CMK (cell line): ENCODE measurements around the gene SASH1.

Source experiments
- DNase-seq: peaks from one replicate; pipeline ENCODE4 v3.0.0-alpha.2; 2010; ENCODE audit warnings: low read depth

Gene SASH1

GRCh38 chr6:148342350-148343046, at the start of gene SASH1:
Gene SASH1, plus strand, starts transcription at chr6:148342838. Its CDS starts 230 bp downstream, at chr6:148343068.
- DNase-seq: no peak

GRCh38 chr6:148293181-148293995, 49.2 kb upstream of the SASH1 start:
- DNase-seq: no peak

GRCh38 chr6:148294059-148294458, 48.6 kb upstream of the SASH1 start:
- no peak for DNase-seq

DNA sequence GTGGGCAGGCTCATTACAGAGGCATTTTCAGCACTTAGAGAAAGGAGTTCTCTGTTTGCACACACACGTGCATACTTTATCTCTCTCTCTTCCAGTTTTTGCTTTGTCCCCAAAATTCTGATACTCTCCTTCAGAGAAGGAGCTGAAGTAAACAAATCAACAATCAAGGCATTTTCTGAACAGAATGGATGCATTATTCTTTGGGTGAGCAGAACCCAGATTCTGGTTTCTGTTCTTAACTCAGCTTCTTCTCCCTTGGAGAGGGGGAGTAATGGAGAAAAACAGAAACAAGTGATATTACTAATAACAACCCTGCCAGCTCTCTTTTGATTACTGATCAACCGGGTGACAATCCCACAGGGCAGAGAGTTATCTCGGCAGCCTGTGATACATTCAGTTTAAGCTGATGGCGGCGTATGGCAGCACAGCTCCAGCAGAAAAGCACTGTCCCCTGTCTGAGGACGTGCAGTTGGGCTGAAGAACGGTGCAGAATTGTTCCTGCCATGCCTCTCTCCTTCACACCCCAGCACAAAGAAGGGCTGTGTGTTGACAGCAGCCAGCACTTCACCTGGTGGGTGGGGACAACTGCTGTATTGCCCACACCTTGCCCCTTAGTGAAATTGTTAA, 47.3 kb upstream of the SASH1 start:
- no peak for DNase-seq

- DNase-seq: no peak
These were observed 45.9 kb upstream of the SASH1 start for GRCh38 chr6:148296771-148297170.

GRCh38 chr6:148298683-148299082, 44.0 kb upstream of the SASH1 start:
- no peak for DNase-seq

DNA sequence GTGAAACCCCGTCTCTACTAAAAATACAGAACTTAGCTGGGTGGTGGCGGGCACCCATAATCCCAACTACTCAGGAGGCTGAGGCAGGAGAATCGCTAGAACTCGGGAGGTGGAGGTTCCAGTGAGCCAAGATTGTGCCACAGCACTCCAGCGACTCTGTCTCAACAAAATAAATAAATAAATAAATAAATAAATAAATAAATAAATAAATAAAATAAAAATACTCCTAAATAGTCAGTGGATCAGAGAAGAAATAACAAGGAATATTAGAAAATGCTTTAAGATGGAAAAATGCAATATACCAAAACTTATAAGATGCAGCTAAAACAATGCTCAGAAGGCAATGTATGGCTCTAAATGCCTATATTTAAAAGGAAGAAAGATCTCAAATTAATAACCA, 39.0 kb upstream of the SASH1 start:
- DNase-seq: no peak

- no peak for DNase-seq
These were observed 37.7 kb upstream of the SASH1 start for GRCh38 chr6:148304976-148305375.

GRCh38 chr6:148306286-148306685, 36.4 kb upstream of the SASH1 start:
- no peak for DNase-seq

DNA sequence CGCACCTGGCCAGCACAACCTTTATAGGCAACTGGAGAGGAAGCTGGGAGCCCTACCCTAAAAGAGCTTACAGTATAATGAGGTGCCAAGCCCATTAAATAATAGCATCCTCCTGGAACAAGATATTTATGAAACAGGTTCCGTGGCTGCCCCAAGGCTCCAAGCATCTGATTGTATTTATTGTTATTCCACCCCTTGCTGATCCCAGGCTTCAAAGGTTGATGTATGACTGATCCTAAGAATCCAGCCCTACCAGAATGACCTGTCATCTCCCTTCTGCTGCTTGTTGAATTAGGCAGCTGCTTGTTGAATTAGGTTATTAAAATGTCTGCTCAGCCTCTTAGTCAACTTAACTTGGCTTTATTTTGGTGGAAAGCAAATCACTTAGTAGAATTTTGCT, 35.2 kb upstream of the SASH1 start:
- DNase-seq: no peak

DNA sequence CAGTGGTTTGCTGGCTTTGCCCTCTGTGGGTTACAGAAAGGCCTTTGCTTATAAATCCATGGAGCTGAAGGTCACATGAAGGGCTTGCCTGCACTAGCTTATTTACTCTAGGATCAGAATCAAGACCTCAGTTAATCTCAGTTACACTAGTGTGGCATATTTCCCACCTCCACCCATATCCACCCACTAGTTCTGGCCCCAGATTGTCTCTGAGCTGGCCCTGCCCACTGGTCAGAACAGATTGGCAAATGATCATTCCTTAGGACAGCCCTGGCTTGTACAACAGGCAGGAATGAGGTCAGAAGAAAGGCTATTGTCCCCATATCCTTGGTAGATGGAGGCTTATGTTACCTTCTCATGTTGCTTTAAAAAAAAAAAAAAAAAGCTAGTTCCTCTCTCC, 33.3 kb upstream of the SASH1 start:
- no peak for DNase-seq

- no peak for DNase-seq
These were observed 30.5 kb upstream of the SASH1 start for GRCh38 chr6:148311966-148312669.

GRCh38 chr6:148313488-148313887, 29.1 kb upstream of the SASH1 start:
- no peak for DNase-seq

DNA sequence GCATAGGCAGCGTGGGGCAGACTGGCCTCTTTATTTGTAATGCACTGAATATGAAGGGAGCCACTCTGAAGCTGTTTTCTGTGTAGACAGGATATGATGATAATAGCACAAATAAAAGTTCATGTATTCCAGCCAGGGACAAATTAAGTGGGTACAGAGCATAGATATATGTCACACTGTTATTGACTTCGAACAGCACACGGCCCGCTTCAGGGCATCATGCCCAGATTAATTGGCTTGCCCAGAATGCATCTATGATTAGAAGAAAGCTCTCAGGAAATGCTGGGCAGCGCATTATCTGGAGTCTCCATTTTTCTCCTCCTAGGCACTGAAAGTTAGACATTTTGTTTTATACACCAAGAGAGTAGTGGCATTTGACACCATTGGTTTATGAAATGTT, 26.3 kb upstream of the SASH1 start:
- no peak for DNase-seq

- no peak for DNase-seq
These were observed 25.6 kb upstream of the SASH1 start for GRCh38 chr6:148317051-148317450.

GRCh38 chr6:148317739-148318138, 24.9 kb upstream of the SASH1 start:
- DNase-seq: no peak

- no peak for DNase-seq
These were observed 19.9 kb upstream of the SASH1 start for GRCh38 chr6:148322704-148323103.

GRCh38 chr6:148323344-148323743, 19.3 kb upstream of the SASH1 start:
- no peak for DNase-seq

DNA sequence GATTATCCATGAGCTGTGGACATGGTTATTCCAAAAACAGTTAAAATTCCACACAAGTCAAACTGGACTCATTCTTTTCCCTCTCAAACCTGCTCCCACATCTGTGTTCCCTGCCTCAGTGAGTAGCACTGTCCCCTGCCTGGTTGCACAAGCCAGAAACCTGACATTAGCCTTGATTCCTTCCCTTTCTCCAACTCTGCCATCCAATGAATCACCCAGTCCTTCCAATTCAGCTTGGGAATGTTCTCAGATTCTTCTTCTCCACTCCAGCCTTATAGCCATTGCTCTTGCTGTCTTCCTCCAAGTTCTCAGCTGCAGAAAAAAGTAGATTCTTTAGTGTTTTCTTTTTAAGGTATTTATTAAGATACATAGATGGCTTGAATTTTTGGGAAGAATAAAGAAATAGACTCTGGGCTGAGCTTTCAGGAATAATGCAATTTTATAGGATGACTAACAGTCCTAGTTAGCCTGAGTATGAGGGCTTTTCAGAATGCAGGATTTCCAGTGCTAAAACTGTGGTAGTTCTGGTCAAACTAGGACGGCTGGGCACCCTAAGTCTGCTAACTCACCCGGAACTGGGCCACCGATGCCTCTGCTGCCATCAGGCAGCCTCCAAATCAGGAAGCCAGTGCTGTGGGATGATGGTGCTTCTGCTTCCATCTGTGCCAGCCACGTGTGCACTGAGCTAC, 18.2 kb upstream of the SASH1 start:
- DNase-seq: no peak

DNA sequence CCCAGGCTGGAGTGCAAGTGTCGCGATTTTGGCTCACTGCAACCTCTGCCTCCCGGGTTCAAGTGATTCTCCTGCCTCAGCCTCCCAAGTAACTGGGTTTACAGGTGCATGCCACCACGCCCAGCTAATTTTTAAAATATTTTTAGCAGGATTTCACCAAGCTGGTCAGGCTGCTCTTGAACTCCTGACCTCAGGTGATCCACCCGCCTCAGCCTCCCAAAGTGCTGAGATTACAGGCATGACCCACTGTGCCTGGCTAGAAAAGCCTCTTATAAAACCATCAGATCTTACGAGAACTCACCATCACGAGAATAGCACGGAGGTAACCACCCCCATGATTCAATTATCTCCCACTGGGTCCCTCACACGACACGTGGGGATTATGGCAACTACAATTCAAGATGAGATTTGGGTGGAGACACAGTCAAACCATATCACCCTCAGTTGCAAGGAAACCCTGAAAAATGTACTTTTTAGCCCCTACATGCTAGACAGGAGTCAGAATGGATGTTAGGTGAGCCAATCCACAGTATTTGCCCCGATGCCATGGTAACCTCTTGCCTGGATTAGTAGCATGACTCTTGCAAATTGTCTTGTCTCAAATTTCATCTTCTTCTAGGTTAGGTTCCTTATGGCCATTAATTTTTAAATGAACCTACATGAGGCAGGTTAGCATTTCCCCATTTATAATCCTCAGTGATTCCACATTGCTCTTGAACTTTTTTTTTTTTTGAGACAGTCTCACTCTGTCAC, 17.1 kb upstream of the SASH1 start:
- DNase-seq: no peak

- no peak for DNase-seq
These were observed 13.6 kb upstream of the SASH1 start for GRCh38 chr6:148328876-148329555.
